ENCODE data around the gene MTREX.

MTREX gene

GRCh38 chr5:55441954-55442353, 134.2 kb downstream of the MTREX start:
- Histone ChIP-seq H3K27me3 (ENCODE audit: control insufficient read depth, low read length) (no peaks in the 10 kb centered on the region), H3K27ac (ENCODE audit: low read depth, low read length) (no peak overlapping the region), H3K36me3 (ENCODE audit: control insufficient read depth, low read length) (no peaks in the 10 kb centered on the region), H3K4me3 (ENCODE audit: low read length) (no peak overlapping the region), H3K4me1 (ENCODE audit: control insufficient read depth, low read length) (peaks cover 17% of the 10 kb centered on the region), H4K20me1 (ENCODE audit: control insufficient read depth, insufficient read depth, low read depth, low read length) (no peaks in the 10 kb centered on the region), H3F3A (ENCODE audit: control insufficient read depth, insufficient read depth) (no peaks in the 10 kb centered on the region), H3K4me2 (ENCODE audit: low read length) (no peak overlapping the region), H3K9me2 (replicated peaks; ENCODE audit: control insufficient read depth, low read length) (no peaks in the 10 kb centered on the region), H3K9me3 (ENCODE audit: control insufficient read depth, insufficient read depth, low read length) (no peaks in the 10 kb centered on the region), H3K79me2 (ENCODE audit: control insufficient read depth, low read length) (no peaks in the 10 kb centered on the region)
- TF ChIP-seq CTCF (IDR thresholded peaks at IDR 0.05; ENCODE audit: low read depth, low read length, poor library complexity, severe bottlenecking) (no peak), EZH2phosphoT487 (IDR thresholded peaks at IDR 0.05; ENCODE audit: borderline replicate concordance, low read length) (no peak)

- H3K79me2 ChIP-seq (ENCODE audit: control insufficient read depth, low read length) = no peaks in the 10 kb centered on the region
- TF ChIP-seq EZH2phosphoT487 (IDR thresholded peaks at IDR 0.05; ENCODE audit: borderline replicate concordance, low read length) = no peak
- TF ChIP-seq CTCF (IDR thresholded peaks at IDR 0.05; ENCODE audit: low read depth, low read length, poor library complexity, severe bottlenecking) = no peak
- peaks cover 6% of the 10 kb centered on the region for H3K4me1 ChIP-seq (ENCODE audit: control insufficient read depth, low read length)
- no peak overlapping the region for H3K27ac ChIP-seq (ENCODE audit: low read depth, low read length)
- no peaks in the 10 kb centered on the region for H4K20me1 ChIP-seq (ENCODE audit: control insufficient read depth, insufficient read depth, low read depth, low read length)
- H3K9me2 ChIP-seq (replicated peaks; ENCODE audit: control insufficient read depth, low read length) = no peaks in the 10 kb centered on the region
- H3K27me3 ChIP-seq (ENCODE audit: control insufficient read depth, low read length) = no peaks in the 10 kb centered on the region
- no peaks in the 10 kb centered on the region for H3K36me3 ChIP-seq (ENCODE audit: control insufficient read depth, low read length)
- H3K4me3 ChIP-seq (ENCODE audit: low read length) = no peak overlapping the region
- no peaks in the 10 kb centered on the region for H3K9me3 ChIP-seq (ENCODE audit: control insufficient read depth, insufficient read depth, low read length)
- H3K4me2 ChIP-seq (ENCODE audit: low read length) = no peak overlapping the region
- H3F3A ChIP-seq (ENCODE audit: control insufficient read depth, insufficient read depth) = no peaks in the 10 kb centered on the region
Measured at GRCh38 chr5:55445791-55446190, 138.0 kb downstream of the MTREX start.

- Histone ChIP-seq H3F3A (ENCODE audit: control insufficient read depth, insufficient read depth) (no peaks in the 10 kb centered on the region), H3K9me2 (replicated peaks; ENCODE audit: control insufficient read depth, low read length) (no peaks in the 10 kb centered on the region), H3K4me3 (ENCODE audit: low read length) (no peak overlapping the region), H3K4me2 (ENCODE audit: low read length) (no peak overlapping the region), H3K27me3 (ENCODE audit: control insufficient read depth, low read length) (no peaks in the 10 kb centered on the region), H3K27ac (ENCODE audit: low read depth, low read length) (no peak overlapping the region), H3K9me3 (ENCODE audit: control insufficient read depth, insufficient read depth, low read length) (no peaks in the 10 kb centered on the region), H4K20me1 (ENCODE audit: control insufficient read depth, insufficient read depth, low read depth, low read length) (no peaks in the 10 kb centered on the region), H3K79me2 (ENCODE audit: control insufficient read depth, low read length) (no peaks in the 10 kb centered on the region), H3K36me3 (ENCODE audit: control insufficient read depth, low read length) (no peaks in the 10 kb centered on the region), H3K4me1 (ENCODE audit: control insufficient read depth, low read length) (no peaks in the 10 kb centered on the region)
- TF ChIP-seq EZH2phosphoT487 (IDR thresholded peaks at IDR 0.05; ENCODE audit: borderline replicate concordance, low read length) (no peak), CTCF (IDR thresholded peaks at IDR 0.05; ENCODE audit: low read depth, low read length, poor library complexity, severe bottlenecking) (no peak)
Measured at GRCh38 chr5:55446640-55447351, 139.0 kb downstream of the MTREX start.
